ENCODE data around the gene LMBRD1.

Gene LMBRD1

DNA sequence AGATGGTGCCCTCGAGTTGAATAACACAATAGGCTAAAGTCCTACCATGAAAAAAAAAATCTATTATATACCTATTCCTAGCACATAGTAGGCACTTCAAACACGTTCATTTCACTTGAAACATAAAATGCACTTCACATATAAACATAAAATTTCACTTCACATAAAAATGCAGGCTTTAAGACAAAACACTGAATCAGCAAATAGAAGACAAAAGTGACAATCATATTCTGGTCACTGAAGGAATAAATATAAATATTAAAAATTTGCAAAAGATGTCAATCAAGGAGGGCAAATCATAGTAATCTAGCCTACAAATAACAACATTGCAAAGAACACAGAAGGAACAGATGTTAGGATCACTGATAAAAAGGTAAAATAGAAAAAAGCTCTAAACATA, 153.1 kb downstream of the LMBRD1 start:
- DNase-seq, result no peak
- Histone ChIP-seq H3K27me3 (no peaks in the 10 kb centered on the region), H3K4me3 (ENCODE audit: low read depth, low read length) (no peak overlapping the region), H3K4me1 (no peaks in the 10 kb centered on the region), H3K9me3 (no peaks in the 10 kb centered on the region), H3K36me3 (no peaks in the 10 kb centered on the region)
- TF ChIP-seq, protein P1, sequence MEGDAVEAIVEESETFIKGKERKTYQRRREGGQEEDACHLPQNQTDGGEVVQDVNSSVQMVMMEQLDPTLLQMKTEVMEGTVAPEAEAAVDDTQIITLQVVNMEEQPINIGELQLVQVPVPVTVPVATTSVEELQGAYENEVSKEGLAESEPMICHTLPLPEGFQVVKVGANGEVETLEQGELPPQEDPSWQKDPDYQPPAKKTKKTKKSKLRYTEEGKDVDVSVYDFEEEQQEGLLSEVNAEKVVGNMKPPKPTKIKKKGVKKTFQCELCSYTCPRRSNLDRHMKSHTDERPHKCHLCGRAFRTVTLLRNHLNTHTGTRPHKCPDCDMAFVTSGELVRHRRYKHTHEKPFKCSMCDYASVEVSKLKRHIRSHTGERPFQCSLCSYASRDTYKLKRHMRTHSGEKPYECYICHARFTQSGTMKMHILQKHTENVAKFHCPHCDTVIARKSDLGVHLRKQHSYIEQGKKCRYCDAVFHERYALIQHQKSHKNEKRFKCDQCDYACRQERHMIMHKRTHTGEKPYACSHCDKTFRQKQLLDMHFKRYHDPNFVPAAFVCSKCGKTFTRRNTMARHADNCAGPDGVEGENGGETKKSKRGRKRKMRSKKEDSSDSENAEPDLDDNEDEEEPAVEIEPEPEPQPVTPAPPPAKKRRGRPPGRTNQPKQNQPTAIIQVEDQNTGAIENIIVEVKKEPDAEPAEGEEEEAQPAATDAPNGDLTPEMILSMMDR (IDR thresholded peaks at IDR 0.05; ENCODE audit: low read depth, low read length), result no peak

DNA sequence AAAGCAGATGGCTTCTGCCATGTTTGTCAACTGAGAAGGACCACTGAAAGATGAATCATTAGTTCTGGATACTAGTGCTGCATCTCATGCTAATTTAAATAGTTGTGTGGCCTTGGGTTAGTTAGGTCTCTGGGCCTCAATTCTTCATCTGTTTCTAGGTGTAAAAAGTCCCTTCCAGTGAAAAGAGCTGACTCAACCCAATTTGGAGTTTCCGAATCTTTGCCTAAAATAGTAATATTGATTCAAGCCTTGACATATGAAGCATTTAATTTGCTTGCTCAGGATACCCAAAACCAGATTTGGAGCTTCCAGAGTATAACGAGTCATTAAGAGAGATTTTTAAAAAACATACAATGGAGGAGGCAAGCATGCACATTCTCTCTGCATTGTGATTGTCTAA, 163.9 kb downstream of the LMBRD1 start:
- H3K4me3 ChIP-seq (ENCODE audit: low read depth, low read length), result no peak overlapping the region
- peaks cover 3% of the 10 kb centered on the region; the same call in 1 of the 2 replicates for H3K4me1 ChIP-seq
- H3K27me3 ChIP-seq, result no peaks in the 10 kb centered on the region
- no peak for DNase-seq
- H3K36me3 ChIP-seq, result no peaks in the 10 kb centered on the region
- H3K9me3 ChIP-seq, result peaks cover 3% of the 10 kb centered on the region; the same call in 1 of the 2 replicates
- TF ChIP-seq, protein P1 (IDR thresholded peaks at IDR 0.05; ENCODE audit: low read depth, low read length), result no peak

DNA sequence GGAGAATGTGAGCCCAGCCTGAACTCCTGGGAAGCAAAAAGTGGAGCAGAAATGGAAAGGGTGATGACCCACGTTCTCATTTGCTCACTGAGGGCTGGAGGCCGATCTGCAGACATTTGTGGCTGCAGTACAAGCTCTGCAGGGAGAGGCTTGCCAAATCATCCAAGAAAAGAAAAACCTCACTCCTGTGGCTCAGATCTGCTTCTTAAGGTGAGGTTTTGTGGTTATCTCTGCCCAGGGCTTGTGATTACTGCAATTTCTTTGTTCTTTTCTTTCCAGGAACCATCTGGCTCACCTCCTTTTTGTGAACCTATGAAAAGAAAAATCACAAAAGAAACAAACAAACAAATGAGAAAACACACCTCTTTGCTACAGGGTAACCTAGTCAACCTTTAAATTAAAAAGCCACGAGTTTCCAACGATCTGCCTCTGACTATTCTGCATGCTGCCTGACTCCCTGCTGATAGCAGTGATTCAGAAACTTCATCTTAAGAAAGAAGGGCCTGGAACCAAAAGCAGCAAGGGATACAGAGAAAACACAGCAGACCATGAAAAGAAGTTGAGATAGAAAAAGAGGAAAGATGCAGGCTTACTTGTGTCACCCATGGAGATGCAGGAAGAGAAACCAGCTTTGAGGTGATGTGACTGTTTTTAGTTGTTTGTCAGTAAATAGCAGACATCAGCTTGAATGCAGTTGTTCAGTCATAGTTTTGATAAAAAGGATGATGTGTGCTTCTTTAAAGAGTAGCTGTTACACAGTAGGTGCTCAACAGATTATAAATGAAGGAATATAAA, 165.1 kb downstream of the LMBRD1 start:
- H3K36me3 ChIP-seq, result no peaks in the 10 kb centered on the region
- H3K4me1 ChIP-seq, result peaks cover 3% of the 10 kb centered on the region; the same call in 1 of the 2 replicates
- no peaks in the 10 kb centered on the region for H3K27me3 ChIP-seq
- no peak for DNase-seq
- no peak overlapping the region for H3K4me3 ChIP-seq (ENCODE audit: low read depth, low read length)
- H3K9me3 ChIP-seq, result peaks cover 3% of the 10 kb centered on the region; the same call in 1 of the 2 replicates
- TF ChIP-seq, protein P1 (IDR thresholded peaks at IDR 0.05; ENCODE audit: low read depth, low read length), result no peak

DNA sequence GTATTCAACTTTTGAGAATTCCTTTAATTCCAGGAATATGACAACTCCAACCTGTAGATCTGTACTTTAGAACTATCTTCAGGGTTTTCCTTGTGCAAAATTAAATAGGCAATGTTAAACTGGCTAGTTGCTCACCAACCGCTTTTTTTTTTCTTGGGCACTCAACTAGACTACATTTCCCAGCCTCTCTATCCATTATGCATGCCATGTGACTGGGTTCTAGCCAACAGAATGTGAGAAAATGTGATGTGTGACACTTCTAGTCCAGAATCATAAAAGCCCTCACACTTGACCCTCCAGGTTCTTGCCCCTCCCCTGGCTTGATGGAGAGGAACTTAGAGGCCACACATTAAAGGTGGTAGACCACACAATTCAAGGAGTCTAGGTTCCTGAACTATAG, 166.0 kb downstream of the LMBRD1 start:
- no peaks in the 10 kb centered on the region for H3K36me3 ChIP-seq
- H3K27me3 ChIP-seq, result no peaks in the 10 kb centered on the region
- TF ChIP-seq, protein P1 (IDR thresholded peaks at IDR 0.05; ENCODE audit: low read depth, low read length), result no peak
- peaks cover 3% of the 10 kb centered on the region; the same call in 1 of the 2 replicates for H3K9me3 ChIP-seq
- no peak for DNase-seq
- H3K4me1 ChIP-seq, result peaks cover 3% of the 10 kb centered on the region; the same call in 1 of the 2 replicates
- no peak overlapping the region for H3K4me3 ChIP-seq (ENCODE audit: low read depth, low read length)

DNA sequence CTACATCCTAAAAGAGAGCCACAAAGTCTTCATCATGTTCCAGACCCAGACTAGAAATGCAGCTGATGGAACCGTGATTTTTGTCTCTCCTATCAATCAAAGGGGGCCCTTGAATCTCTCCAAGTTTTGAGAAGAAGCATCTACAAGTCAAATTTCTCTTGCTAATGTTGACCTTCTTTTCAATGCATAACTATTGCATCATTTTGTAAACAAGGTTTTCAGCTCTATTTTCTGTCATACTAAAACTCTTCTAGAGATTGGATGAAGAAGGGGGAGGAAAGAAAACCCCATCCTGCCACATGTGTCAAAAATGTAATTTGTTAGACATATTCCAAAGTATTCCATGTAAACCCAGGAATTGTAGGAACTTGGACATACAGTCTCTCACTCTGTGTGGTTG, 169.2 kb downstream of the LMBRD1 start:
- no peaks in the 10 kb centered on the region for H3K27me3 ChIP-seq
- no peak overlapping the region for H3K4me3 ChIP-seq (ENCODE audit: low read depth, low read length)
- TF ChIP-seq, protein P1 (IDR thresholded peaks at IDR 0.05; ENCODE audit: low read depth, low read length), result no peak
- H3K36me3 ChIP-seq, result no peaks in the 10 kb centered on the region
- peaks cover 12% of the 10 kb centered on the region for H3K4me1 ChIP-seq
- H3K9me3 ChIP-seq, result peaks cover 3% of the 10 kb centered on the region; the same call in 1 of the 2 replicates
- no peak for DNase-seq

DNA sequence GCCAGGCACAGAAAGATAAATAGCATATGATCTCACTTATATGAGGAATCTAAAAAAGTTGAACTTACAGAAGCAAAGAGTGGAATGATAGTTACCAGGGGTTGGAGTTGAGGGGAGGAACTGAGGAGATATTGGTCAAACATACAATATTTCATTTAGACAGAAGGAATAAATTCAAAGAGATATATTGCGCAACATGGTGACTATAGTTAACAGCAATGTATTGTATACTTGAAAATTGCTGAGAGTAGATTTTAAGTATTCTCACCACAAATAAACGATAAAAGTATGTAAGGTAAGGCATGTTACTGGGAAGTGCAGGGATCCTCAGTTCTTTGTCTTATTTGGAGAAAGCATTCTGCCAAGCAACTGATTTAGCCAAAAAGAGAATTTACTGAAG, 171.9 kb downstream of the LMBRD1 start:
- no peaks in the 10 kb centered on the region for H3K27me3 ChIP-seq
- H3K36me3 ChIP-seq, result no peaks in the 10 kb centered on the region
- H3K4me1 ChIP-seq, result peaks cover 16% of the 10 kb centered on the region
- no peak for DNase-seq
- H3K9me3 ChIP-seq, result peaks cover 3% of the 10 kb centered on the region; the same call in 1 of the 2 replicates
- TF ChIP-seq, protein P1 (IDR thresholded peaks at IDR 0.05; ENCODE audit: low read depth, low read length), result no peak
- no peak overlapping the region for H3K4me3 ChIP-seq (ENCODE audit: low read depth, low read length)
